SH-SY5Y (cell line): ENCODE results near the gene LY6G5C.

Source experiments
- GATA2 ChIP-seq: IDR thresholded peaks from 2 replicates; pipeline ENCODE4 v1.6.1; 2011; ENCODE audit warnings: mild to moderate bottlenecking, low read depth, low read length
- GATA3 ChIP-seq: IDR thresholded peaks from 2 replicates; pipeline ENCODE4 v1.6.1; 2011; ENCODE audit warnings: low read depth, mild to moderate bottlenecking, low read length, moderate library complexity

GRCh38 chr6:31702819-31703716 is 22.2 kb upstream of the LY6G5C start, which contains the start of gene ABHD16A:
- TF ChIP-seq GATA3, result no peak
- peak; percentile 34; the same call in 1 of the 2 replicates for TF ChIP-seq GATA2
